ENCODE data around the gene TEKT5. TPM values are rescaled to one million over a fixed set of nuclear protein-coding genes. Genes with fewer than 3 reads are reported as not detected.
A peak's percentile ranks its signal among the peaks of the same experiment; 100 is the strongest.
"Not testable (repeated sequence)": the region's sequence is repeated elsewhere in the genome, so short reads cannot be mapped to it uniquely, and the experiment has no call there.

The TEKT5 gene
- total RNA-seq, 1 donor from 2014 or later: 0.07 TPM

DNA sequence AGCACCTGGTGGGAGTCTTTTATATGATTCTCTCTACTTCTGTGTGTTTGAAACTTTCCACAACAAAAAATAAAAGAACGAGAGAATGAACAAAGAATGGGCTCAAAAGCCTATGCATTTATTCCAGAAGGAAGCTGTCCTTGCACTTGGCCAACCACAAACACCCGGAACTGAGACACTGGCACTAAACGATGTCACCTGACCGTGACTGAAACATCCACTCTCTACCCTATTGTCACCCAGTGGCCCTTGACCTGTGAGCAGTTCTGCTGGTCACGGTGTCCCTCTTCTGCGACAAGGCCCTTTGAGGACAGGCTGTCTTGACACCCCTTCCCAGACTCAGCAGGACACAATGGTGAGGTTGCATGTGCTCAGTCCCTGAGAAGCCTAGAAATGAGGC, 56.6 kb downstream of the TEKT5 start:
- Histone ChIP-seq H3K79me2 (ENCODE audit: low read depth) (no peaks in the 10 kb centered on the region), H2AFZ (replicated peaks) (no peak overlapping the region), H3K36me3 (no peaks in the 10 kb centered on the region), H3F3A (ENCODE audit: low read depth) (peaks cover 17% of the 10 kb centered on the region), H3K9ac (no peak overlapping the region), H3K27me3 (no peaks in the 10 kb centered on the region), H3K4me1 (peaks cover 14% of the 10 kb centered on the region), H3K27ac (no peak overlapping the region), H3K9me3 (ENCODE audit: low read depth) (no peaks in the 10 kb centered on the region), H4K20me1 (ENCODE audit: low read depth) (no peaks in the 10 kb centered on the region), H3K4me2 (no peak overlapping the region), H3K4me3 (no peak overlapping the region)
- H3K4me3 Mint-ChIP-seq: peak overlapping the region; percentile 33
- H3K27me3 Mint-ChIP-seq (ENCODE audit: insufficient read depth, low read depth): peaks cover 12% of the 10 kb centered on the region
- H3K36me3 Mint-ChIP-seq: no peaks in the 10 kb centered on the region
- H3K4me1 Mint-ChIP-seq: peaks cover 18% of the 10 kb centered on the region
- H3K27ac Mint-ChIP-seq: no peak overlapping the region
- H3K9me3 Mint-ChIP-seq: no peaks in the 10 kb centered on the region
- TF ChIP-seq EZH2 (IDR thresholded peaks at IDR 0.05) (no peak), EZH2phosphoT487 (IDR thresholded peaks at IDR 0.05) (no peak)
- TF ChIP-seq, protein P1, sequence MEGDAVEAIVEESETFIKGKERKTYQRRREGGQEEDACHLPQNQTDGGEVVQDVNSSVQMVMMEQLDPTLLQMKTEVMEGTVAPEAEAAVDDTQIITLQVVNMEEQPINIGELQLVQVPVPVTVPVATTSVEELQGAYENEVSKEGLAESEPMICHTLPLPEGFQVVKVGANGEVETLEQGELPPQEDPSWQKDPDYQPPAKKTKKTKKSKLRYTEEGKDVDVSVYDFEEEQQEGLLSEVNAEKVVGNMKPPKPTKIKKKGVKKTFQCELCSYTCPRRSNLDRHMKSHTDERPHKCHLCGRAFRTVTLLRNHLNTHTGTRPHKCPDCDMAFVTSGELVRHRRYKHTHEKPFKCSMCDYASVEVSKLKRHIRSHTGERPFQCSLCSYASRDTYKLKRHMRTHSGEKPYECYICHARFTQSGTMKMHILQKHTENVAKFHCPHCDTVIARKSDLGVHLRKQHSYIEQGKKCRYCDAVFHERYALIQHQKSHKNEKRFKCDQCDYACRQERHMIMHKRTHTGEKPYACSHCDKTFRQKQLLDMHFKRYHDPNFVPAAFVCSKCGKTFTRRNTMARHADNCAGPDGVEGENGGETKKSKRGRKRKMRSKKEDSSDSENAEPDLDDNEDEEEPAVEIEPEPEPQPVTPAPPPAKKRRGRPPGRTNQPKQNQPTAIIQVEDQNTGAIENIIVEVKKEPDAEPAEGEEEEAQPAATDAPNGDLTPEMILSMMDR (IDR thresholded peaks at IDR 0.05): no peak
- DNase-seq (ENCODE audit: low spot score): no peak

DNA sequence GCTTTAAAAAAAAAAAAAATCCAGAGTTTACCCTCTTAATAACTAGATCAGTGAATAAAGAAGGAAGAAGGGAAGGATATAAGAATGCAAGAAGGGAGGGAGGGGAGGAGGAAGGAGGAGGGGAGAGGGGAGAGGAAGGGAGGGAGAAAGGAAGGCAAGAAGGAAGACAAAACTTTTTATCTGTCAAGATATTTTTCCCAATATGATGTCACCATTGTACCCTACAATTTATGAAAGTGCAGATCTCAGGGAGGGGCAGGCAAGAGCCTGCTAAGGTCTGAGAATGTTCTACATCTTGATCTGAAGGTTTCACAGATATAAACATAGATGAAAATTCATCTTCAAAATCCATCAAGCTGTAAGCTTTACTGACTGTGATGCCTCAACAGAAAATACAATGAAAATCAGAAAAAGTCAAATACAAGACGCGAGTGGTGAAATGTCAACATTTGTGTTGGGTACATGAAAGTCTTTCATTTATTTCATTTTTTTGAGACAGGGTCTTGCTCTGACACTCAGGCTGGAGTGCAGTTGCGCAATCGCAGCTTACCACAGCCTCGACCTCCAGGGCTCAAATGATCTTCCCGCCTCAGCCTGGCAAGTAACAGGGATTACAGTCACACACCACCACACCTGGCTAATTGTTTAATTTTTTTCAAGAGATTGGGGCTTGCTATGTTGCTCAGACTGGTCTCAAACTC, 57.2 kb downstream of the TEKT5 start:
- peaks cover 14% of the 10 kb centered on the region for H3K4me1 Mint-ChIP-seq
- no peaks in the 10 kb centered on the region for H3K9me3 Mint-ChIP-seq
- no peaks in the 10 kb centered on the region for H3K27me3 ChIP-seq

DNA sequence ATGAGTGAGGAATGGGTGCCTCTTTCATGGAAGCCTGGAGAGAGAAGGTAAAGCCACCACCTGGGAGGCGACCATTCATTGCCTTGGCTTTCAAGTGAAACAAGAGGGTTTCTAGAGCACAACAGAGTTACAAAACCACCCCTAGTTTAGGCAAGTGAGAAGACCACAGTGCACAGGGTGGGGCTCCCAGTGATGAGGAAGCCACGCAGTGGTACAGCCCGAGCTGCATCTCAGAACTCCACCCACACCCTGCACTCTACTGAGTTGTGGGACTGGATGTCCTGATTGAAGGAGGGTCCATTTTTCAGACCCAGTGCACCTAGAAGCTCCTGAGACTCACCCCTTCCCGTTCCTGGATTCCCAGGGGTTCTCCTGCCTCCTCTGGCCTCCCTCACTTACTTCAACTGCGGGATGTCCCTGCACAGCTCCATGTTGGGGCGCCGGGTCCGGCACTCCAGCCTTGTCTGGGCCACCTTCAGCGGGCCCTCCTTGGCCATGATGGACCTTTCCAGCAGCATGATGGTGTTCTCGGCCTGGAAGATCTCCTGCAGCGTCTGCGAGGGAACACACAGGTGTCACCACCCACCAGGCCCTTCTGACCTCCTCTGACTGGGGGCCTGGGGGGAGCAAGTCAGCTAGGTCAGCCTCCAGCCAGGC, 59.2 kb downstream of the TEKT5 start:
- H3K27ac ChIP-seq: no peak overlapping the region
- H3K27me3 Mint-ChIP-seq (ENCODE audit: insufficient read depth, low read depth): peaks cover 4% of the 10 kb centered on the region
- H3K4me3 Mint-ChIP-seq: no peak overlapping the region
- H3K9me3 Mint-ChIP-seq: no peaks in the 10 kb centered on the region
- no peaks in the 10 kb centered on the region for H3K27me3 ChIP-seq
- H3K4me1 Mint-ChIP-seq: peaks cover 4% of the 10 kb centered on the region
- H3K36me3 ChIP-seq: no peaks in the 10 kb centered on the region
- no peak for DNase-seq (ENCODE audit: low spot score)
- H3K4me3 ChIP-seq: no peak overlapping the region
- H3K36me3 Mint-ChIP-seq: no peaks in the 10 kb centered on the region
- no peaks in the 10 kb centered on the region for H3K9me3 ChIP-seq (ENCODE audit: low read depth)
- no peaks in the 10 kb centered on the region for H3F3A ChIP-seq (ENCODE audit: low read depth)
- no peak overlapping the region for H3K4me2 ChIP-seq
- no peaks in the 10 kb centered on the region for H4K20me1 ChIP-seq (ENCODE audit: low read depth)
- no peaks in the 10 kb centered on the region for H3K79me2 ChIP-seq (ENCODE audit: low read depth)
- TF ChIP-seq, protein P1 (IDR thresholded peaks at IDR 0.05): no peak
- no peak for TF ChIP-seq EZH2 (IDR thresholded peaks at IDR 0.05)
- TF ChIP-seq EZH2phosphoT487 (IDR thresholded peaks at IDR 0.05): no peak
- H3K9ac ChIP-seq: no peak overlapping the region
- H3K4me1 ChIP-seq: no peaks in the 10 kb centered on the region
- no peak overlapping the region for H2AFZ ChIP-seq (replicated peaks)
- no peak overlapping the region for H3K27ac Mint-ChIP-seq

More for the DNA sequence above, 57.2 kb downstream of the TEKT5 start:
- no peak overlapping the region for H3K9ac ChIP-seq
- H3K27me3 Mint-ChIP-seq (ENCODE audit: insufficient read depth, low read depth): peaks cover 11% of the 10 kb centered on the region
- no peaks in the 10 kb centered on the region for H3K9me3 ChIP-seq (ENCODE audit: low read depth)
- DNase-seq (ENCODE audit: low spot score): no peak
- H3K4me3 Mint-ChIP-seq: peak overlapping the region; percentile 33
- no peaks in the 10 kb centered on the region for H3K36me3 ChIP-seq
- H3K4me2 ChIP-seq: no peak overlapping the region
- H3F3A ChIP-seq (ENCODE audit: low read depth): peaks cover 11% of the 10 kb centered on the region
- no peaks in the 10 kb centered on the region for H4K20me1 ChIP-seq (ENCODE audit: low read depth)
- no peak overlapping the region for H3K27ac Mint-ChIP-seq
- H3K27ac ChIP-seq: no peak overlapping the region
- TF ChIP-seq, protein P1 (IDR thresholded peaks at IDR 0.05): no peak
- no peak for TF ChIP-seq EZH2 (IDR thresholded peaks at IDR 0.05)
- TF ChIP-seq EZH2phosphoT487 (IDR thresholded peaks at IDR 0.05): no peak
- H3K4me3 ChIP-seq: no peak overlapping the region
- H2AFZ ChIP-seq (replicated peaks): no peak overlapping the region
- H3K36me3 Mint-ChIP-seq: no peaks in the 10 kb centered on the region
- peaks cover 8% of the 10 kb centered on the region for H3K4me1 ChIP-seq
- no peaks in the 10 kb centered on the region for H3K79me2 ChIP-seq (ENCODE audit: low read depth)

DNA sequence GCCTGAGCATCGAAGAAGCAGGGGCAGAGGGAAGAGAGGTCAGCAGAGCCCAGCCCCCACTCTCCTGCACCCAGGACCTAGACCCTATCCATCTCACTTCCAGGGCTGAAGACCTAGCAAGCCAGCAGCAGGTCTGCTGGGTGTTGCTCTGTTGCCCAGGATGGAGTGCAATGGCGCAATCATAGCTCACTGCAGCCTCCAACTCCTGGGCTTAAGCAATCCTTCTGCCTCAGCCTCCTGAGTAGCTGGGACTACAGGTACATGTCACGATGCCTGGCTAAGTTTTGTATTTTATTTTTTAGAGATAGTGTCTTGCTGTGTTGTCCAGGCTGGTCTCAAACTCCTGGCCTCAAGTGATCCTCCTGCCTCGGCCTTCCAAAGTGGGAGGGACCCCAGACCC, 61.3 kb downstream of the TEKT5 start:
- not testable (repeated sequence) for H3K4me3 ChIP-seq; H3K79me2 ChIP-seq (ENCODE audit: low read depth); H3K9ac ChIP-seq; H3K9me3 Mint-ChIP-seq; H3K4me1 Mint-ChIP-seq; H3K9me3 ChIP-seq (ENCODE audit: low read depth); H3K27me3 Mint-ChIP-seq (ENCODE audit: insufficient read depth, low read depth); H3K4me2 ChIP-seq; H3K27ac ChIP-seq; H3K36me3 Mint-ChIP-seq; H3K4me3 Mint-ChIP-seq; H3K4me1 ChIP-seq; H3K27me3 ChIP-seq; H3F3A ChIP-seq (ENCODE audit: low read depth); H3K27ac Mint-ChIP-seq; H3K36me3 ChIP-seq; H2AFZ ChIP-seq (replicated peaks); DNase-seq (ENCODE audit: low spot score); H4K20me1 ChIP-seq (ENCODE audit: low read depth)
